ENCODE measurements around the gene TENM4. TPM values are rescaled to one million over a fixed set of nuclear protein-coding genes. Genes with fewer than 3 reads are reported as not detected.
A peak's percentile ranks its signal among the peaks of the same experiment; 100 is the strongest.

TENM4 gene
- total RNA-seq, 4 donors from 2014 or later = 2.3 to 18.9 (median 4.5) TPM

- DNase-seq (ENCODE audit: low spot score) (no peak), ATAC-seq (ENCODE audit: low FRiP score) (no peak)
- no peak for TF ChIP-seq CTCF (IDR thresholded peaks at IDR 0.05)
These were observed 791.2 kb downstream of the TENM4 start for GRCh38 chr11:78649361-78650215.

- no peak for TF ChIP-seq CTCF (IDR thresholded peaks at IDR 0.05)
- ATAC-seq (ENCODE audit: low FRiP score) (no peak), DNase-seq (ENCODE audit: low spot score) (no peak)
These were observed 792.6 kb downstream of the TENM4 start for GRCh38 chr11:78647986-78648875.

- TF ChIP-seq CTCF (IDR thresholded peaks at IDR 0.05) = no peak
- no peak for ATAC-seq (ENCODE audit: low FRiP score)
- DNase-seq (ENCODE audit: low spot score) = no peak
These were observed 793.4 kb downstream of the TENM4 start for GRCh38 chr11:78647266-78647915.

- no peak for ATAC-seq (ENCODE audit: low FRiP score)
These were observed 794.2 kb downstream of the TENM4 start for GRCh38 chr11:78646564-78647185.

GRCh38 chr11:78645226-78646202, 795.3 kb downstream of the TENM4 start:
- DNase-seq (ENCODE audit: low spot score) = peak; percentile 75
- peak in 2 of 3 donors; percentile 57 to 91 for TF ChIP-seq CTCF (IDR thresholded peaks at IDR 0.05)

More at GRCh38 chr11:78646564-78647185, 794.2 kb downstream of the TENM4 start:
- DNase-seq (ENCODE audit: low spot score) = peak; percentile 39
- TF ChIP-seq CTCF (IDR thresholded peaks at IDR 0.05) = no peak

More at GRCh38 chr11:78645226-78646202, 795.3 kb downstream of the TENM4 start:
- peak; percentile 54 for ATAC-seq (ENCODE audit: low FRiP score)

All from omental fat pad (tissue), 4 donors.